GM21619 (cell line): Measurements from ENCODE around the gene TRIM71.
"Not testable (repeated sequence)": the region's sequence is repeated elsewhere in the genome, so short reads cannot be mapped to it uniquely, and the experiment has no call there.

Source experiments
- ATAC-seq: cut with Tn5 transposase; IDR thresholded peaks from one replicate; pipeline ENCODE4 v1.9.1; 2021; ENCODE audit not compliant: unreplicated experiment

Gene TRIM71

GRCh38 chr3:32886911-32887310 lies 69.1 kb downstream of the TRIM71 start:
- no peak for ATAC-seq

- ATAC-seq = peak; percentile 96
These were observed 70.9 kb downstream of the TRIM71 start for GRCh38 chr3:32888739-32889138.

- ATAC-seq = no peak
These were observed 72.9 kb downstream of the TRIM71 start for GRCh38 chr3:32890420-32891276.

- no peak for ATAC-seq
These were observed 73.6 kb downstream of the TRIM71 start for GRCh38 chr3:32891365-32891764.

GRCh38 chr3:32892625-32893598 lies 75.1 kb downstream of the TRIM71 start:
- ATAC-seq = no peak

GRCh38 chr3:32894977-32895376 lies 77.2 kb downstream of the TRIM71 start:
- no peak for ATAC-seq

- no peak for ATAC-seq
These were observed 77.9 kb downstream of the TRIM71 start for GRCh38 chr3:32895701-32896100.

- ATAC-seq = no peak
These were observed 78.3 kb downstream of the TRIM71 start for GRCh38 chr3:32896143-32896542.

GRCh38 chr3:32897001-32897601 lies 79.3 kb downstream of the TRIM71 start:
- ATAC-seq = no peak

- ATAC-seq = no peak
These were observed 80.3 kb downstream of the TRIM71 start for GRCh38 chr3:32897981-32898623.

- ATAC-seq = no peak
These were observed 81.5 kb downstream of the TRIM71 start for GRCh38 chr3:32899265-32899664.

GRCh38 chr3:32901005-32901932 lies 83.5 kb downstream of the TRIM71 start:
- no peak for ATAC-seq

- ATAC-seq = not testable (repeated sequence)
These were observed 85.1 kb downstream of the TRIM71 start for GRCh38 chr3:32902887-32903371.

- no peak for ATAC-seq
These were observed 86.2 kb downstream of the TRIM71 start for GRCh38 chr3:32903953-32904352.

- no peak for ATAC-seq
These were observed 92.2 kb downstream of the TRIM71 start for GRCh38 chr3:32909999-32910398.

GRCh38 chr3:32910954-32911353 lies 93.2 kb downstream of the TRIM71 start:
- ATAC-seq = no peak

GRCh38 chr3:32912046-32912445 lies 94.2 kb downstream of the TRIM71 start:
- ATAC-seq = no peak

- ATAC-seq = no peak
These were observed 96.1 kb downstream of the TRIM71 start for GRCh38 chr3:32913790-32914446.

GRCh38 chr3:32919920-32920319 lies 102.1 kb downstream of the TRIM71 start:
- ATAC-seq = no peak
